HG03097 (cell line): ENCODE data around the gene RMI2.
"Not testable (repeated sequence)": the region's sequence is repeated elsewhere in the genome, so short reads cannot be mapped to it uniquely, and the experiment has no call there.

Experiments
- ATAC-seq: cut with Tn5 transposase; IDR thresholded peaks from one replicate; pipeline ENCODE4 v1.9.1; 2021; ENCODE audit not compliant: unreplicated experiment, low FRiP score

Gene RMI2

DNA sequence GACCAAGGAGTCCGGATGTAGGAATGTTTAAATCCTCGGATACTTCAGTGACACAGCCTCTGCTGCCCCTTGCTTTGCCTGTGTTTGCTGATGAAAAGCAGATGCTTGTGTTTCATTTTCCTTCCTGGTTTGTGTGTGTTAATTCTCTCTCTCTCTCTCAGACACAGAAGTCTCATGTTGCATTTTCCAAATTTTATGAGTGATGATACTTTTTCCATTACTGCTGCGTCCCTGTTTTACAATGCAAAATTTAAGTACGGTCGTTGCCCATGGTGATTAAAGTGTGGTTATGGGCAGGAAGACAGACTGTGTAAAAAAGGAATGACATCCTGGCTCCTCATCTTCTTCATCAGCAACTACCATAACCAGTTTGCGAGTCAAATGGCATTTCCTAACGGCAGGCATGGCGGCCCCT, 5.7 kb downstream of the RMI2 start:
- ATAC-seq = no peak

DNA sequence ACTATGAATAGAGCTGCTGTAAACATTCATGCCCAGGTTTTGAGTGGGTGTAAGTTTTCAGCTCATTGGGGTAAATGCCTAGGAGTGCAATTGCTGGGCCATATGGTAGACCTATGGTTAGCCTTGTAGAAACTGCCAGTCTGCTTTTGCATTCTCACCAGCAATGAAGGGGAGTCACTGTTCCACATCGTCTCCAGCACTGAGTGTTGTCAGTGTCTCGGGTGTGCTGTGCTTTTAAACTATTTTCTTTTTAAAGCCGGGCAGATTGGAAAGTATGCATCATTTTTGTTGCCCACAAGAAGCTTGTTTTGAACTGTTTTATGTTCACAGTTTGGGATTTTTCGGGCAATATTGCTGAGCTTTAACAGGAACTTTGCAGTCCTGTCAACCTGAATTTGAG, 7.9 kb downstream of the RMI2 start:
- no peak for ATAC-seq

DNA sequence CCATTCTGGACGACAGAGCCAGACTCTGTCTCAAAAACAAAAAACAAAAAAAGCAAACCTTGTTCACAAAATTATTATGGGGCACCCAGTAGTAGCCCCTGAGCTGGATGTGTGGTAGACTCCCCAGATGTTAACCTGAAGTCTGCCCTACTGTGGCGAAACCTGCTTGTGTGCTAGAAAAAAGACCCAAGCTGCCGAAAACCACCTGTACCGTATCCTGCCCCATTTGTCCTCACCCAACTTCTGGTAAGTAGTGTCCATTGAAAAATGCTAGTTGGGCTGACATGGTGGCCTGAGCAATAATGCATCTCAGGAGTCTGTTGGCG, 9.1 kb downstream of the RMI2 start:
- peak; percentile 28 for ATAC-seq

- peak; percentile 64 for ATAC-seq
Measured at GRCh38 chr16:11354733-11355574, 9.7 kb downstream of the RMI2 start.

DNA sequence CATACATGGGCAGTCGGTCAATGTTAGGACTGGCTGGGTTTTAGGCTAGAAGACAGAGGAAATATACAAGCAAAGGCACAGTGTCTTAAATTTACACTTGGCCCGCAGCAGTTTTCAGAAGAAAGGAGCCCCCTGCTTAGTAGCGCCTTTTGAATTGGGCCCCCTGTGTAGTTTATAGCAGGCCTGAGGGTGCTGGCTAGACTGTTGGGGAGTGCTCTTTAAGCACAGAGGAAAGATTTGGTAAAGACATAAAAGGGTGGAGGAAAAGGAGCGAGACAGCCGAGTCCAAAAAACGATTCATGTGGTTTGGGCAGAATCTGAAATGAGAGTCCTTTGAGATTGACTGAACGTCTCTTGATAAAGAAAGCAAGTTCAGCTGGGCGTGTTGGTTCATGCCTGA, 10.6 kb downstream of the RMI2 start:
- ATAC-seq = no peak

DNA sequence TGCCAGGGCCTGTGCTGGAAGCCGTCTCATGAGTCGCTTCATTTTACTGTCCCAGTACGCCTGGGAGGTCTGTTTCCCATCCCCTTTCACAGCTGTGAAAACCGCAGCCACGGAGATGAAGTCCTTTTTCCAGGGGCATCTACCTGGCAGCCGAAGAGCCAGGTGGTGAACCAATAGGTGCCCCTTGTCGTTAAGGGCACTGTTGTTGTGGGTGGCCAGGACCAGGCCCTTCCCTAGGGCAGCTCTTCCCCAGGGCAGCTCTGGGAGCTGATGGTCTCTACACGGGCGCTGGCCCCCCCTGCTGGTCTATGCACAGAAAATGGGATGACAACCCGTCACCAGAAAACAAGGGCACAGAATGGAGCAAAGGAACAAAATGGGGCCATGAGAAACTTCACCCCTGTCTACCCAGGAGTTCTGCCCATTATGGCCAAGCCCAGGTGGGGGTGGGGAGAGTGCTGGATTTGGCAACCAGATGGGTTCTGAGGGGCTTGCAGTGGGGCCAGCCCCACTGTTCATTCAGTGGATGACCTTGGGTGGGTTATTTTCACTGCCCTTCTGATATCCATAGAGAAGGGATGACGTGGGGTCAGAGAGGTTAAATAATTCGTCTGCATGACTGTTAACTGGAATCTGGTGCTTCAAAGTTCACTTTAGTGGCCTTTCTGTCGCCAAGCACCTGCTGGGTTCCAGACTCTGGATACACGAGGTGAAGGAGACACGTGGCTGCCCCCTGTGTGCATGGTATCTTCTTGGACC, 11.5 kb downstream of the RMI2 start:
- no peak for ATAC-seq

- no peak for ATAC-seq
Measured at GRCh38 chr16:11358531-11358930, 13.3 kb downstream of the RMI2 start.

DNA sequence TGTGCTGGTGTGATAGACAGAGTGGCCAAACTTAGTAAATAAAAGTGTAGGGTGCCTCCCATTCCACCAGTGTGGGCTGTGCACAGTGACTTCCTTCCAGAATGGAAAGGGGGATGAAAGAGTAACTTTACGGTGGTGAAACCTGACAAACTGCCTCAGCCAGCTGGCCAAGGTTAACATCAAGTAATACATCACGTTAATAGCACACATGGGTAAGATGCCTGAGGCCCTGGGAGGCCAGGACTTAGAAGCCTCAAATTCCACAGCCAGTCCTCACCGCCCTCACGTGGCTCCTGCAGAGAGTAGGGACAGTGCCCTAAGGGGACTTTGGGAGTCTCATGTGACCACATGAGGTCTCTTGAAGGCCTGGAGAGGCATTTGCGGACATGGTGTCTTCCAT, 14.1 kb downstream of the RMI2 start:
- no peak for ATAC-seq

GRCh38 chr16:11360641-11361373, 15.5 kb downstream of the RMI2 start:
- no peak for ATAC-seq

DNA sequence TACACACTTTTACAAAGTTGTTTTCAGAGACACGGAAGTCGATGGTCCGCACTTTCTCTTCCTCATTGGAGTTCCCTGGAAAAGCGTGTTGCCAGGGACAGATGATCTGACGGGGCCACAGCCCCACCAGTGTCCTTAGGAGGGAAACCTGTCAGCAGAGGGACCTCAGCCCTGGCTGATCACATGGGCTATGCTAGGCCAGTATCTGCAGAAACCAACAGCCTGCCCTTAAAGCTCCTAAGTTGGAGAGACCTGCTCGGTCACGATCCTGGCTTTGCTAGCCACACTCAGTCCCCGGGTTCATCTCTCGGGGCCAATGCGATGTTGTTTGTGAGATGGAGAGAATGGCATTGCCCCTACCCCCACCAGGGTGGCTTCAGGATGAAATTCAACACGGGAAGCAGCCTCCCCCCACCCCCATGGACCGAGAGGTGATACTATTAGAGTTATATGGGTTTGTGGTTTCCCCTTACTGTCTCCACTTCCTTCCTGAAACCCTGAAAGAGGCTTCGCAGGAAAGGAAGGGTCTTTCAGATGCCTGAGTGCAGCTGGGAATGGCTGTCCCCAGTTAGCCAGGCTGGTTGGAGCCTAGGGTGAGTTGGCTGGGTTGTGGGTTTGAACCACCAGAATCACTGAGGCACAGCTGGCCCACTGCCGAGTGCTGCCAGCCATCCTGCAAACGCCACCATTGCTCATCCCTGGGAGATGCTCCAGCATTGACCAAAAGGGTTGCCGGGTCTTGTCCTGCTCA, 16.6 kb downstream of the RMI2 start:
- ATAC-seq = peak; percentile 43

DNA sequence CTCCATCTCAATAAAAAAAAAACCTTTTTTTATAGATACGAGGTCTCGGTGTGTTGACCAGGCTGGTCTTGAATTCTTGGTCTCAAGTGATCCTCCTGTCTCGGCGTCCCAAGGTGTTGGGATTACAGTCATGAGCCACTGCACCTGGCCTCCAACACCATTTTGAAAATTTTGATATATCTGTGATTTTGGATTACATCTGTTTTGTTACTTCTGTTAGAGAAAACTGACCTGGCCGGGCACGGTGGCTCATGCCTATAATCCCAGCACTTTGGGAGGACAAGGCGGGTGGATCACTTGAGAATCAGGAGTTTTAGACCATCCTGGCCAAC, 18.6 kb downstream of the RMI2 start:
- no peak for ATAC-seq

GRCh38 chr16:11367483-11367906, 22.2 kb downstream of the RMI2 start:
- no peak for ATAC-seq

DNA sequence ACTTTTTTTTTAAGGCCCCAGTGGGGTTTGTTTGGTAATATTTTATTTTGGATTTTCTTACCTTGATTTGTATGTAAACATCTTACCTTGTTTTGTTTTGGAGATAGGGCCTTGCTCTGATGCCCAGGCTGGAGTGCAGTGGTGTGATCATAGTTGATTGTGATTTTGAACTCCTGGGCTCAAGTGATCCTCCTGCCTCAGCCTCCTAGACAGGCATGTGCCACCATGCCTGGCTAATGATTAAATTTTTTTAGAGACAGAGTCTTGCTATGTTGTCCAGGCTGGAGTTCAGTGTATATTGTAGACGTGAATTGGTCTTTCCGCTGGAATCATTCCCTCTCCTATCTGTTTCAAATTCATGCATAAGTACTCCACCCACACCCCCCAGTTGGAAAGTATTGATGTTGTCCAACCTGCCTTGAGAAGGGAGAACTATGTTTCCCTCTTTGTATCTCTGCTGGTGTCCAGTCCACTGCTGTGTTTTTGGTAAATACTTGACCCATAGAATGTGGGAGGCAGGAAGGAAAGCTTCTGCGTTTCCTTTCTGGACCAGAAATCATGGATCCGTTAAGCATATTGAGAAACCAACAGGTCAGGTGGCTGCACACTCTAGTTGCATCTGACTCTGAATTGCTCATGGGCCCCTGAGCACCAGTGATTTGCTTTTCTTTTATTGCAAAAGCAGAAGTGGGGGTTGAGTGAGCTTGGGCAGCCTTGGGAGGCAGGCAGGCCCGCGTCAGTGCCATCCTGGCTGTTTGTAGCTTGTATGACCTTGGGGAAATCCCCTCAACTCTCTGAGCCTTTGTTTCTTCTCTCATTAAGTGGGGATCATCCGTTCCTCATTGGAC, 25.0 kb downstream of the RMI2 start:
- ATAC-seq = no peak

GRCh38 chr16:11370932-11371279, 25.6 kb downstream of the RMI2 start:
- ATAC-seq = not testable (repeated sequence)

DNA sequence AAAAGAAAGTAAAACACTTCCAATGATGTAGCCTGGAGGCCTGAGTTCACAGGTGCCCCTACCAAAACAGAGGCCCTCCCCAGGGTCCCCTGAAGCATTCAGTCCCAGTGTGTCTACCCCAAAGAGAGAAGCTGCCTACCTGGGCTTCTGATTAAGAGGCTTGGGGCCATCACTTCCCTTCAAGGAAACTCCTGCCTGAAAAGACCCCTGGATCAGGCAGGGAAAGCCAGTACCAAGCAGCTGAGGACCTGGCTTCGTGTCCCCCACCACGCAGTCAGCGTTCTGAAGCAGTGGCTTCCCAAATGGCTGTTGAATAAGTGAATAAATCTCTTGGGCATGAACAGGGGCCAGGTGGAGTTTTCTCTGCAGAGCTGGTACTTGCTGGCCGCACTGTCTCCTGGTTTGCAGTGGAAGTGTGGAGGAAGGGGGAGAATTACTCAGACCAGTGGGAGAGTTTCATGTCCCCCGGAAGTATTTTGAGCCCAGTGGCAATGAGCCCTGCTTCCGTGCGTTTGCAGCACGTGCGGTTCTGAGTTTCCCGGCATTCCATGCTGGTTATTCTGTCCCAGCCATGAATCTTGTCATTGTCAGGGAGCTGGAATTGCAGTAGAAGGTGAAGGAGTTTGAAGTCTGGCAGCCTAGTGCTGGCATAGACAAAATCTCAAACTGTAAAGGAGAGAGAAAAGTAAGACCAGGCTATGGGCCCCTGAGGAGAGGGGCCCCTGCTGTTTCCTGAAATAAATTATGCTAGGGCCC, 27.0 kb downstream of the RMI2 start:
- ATAC-seq = no peak

GRCh38 chr16:11372829-11373306, 27.6 kb downstream of the RMI2 start:
- no peak for ATAC-seq

DNA sequence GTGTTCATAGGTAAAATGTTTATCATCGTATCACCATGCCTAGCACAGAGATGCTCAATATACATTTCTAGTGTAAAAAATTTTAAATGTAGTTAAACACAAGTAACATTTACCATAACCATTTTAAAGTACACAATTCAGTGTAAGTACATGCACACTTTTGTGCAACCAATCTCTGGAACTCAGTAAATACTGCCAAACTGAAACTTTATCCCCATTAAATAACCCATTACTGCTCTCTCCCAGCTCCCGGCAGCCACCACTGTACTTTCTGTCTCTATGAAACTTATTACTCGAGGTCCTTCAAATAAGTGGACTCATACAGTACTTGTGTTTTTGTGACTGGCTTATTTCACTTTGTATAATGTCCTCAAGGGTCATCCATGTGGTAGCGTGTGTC, 29.0 kb downstream of the RMI2 start:
- no peak for ATAC-seq

- no peak for ATAC-seq
Measured at GRCh38 chr16:11377154-11377553, 31.9 kb downstream of the RMI2 start.

- ATAC-seq = not testable (repeated sequence)
Measured at GRCh38 chr16:11378951-11379350, 33.7 kb downstream of the RMI2 start.
